Endothelial cell of umbilical vein (primary cell): ENCODE measurements around the gene CCM2. TPM values are rescaled to one million over a fixed set of nuclear protein-coding genes. Genes with fewer than 3 reads are reported as not detected.
A peak's percentile ranks its signal among the peaks of the same experiment; 100 is the strongest.

ENCODE experiments used
- BruUV-seq: library from RNA; stranded (reverse); fragments of 400-500 nt; replicated peaks from 2 replicates; lab custom pipeline; 2021; lab: Mats Ljungman, UMichigan
- CTCF ChIA-PET: fragments of 300-600, 350-600 bp; sonication (Branson Sonifier 250); formaldehyde crosslinking; loops from one replicate; lab custom pipeline; 2021; ENCODE audit warnings: antibody characterized with exemption, inconsistent platforms; lab: Charles Lee
- POLR2A ChIA-PET: fragments of 300-600, 350-600 bp; sonication (Branson Sonifier 250); formaldehyde crosslinking; loops from one replicate; lab custom pipeline; 2021; ENCODE audit warnings: antibody characterized with exemption, inconsistent platforms; lab: Charles Lee
- DNase-seq: peaks from one replicate; pipeline ENCODE4 v3.0.0-alpha.2; 2011; ENCODE audit warnings: low read depth, low spot score
- FAIRE-seq: peaks from 2 replicates; lab custom pipeline; 2011; peaks lifted over from hg19 to GRCh38; lab: Jason Lieb, UNC
- H2AFZ ChIP-seq: 2 replicates; pipeline ENCODE4 v1.6.0; 2012; ENCODE audit warnings: low read depth, low read length, control low read depth, inconsistent platforms
- H3K27ac ChIP-seq: 2 replicates; pipeline ENCODE4 v1.5.1; 2011; ENCODE audit warnings: low read depth, mild to moderate bottlenecking, control low read depth, low read length, moderate library complexity; ENCODE audit not compliant: insufficient read depth
- H3K27me3 ChIP-seq, 2 experiments: 2 replicates each; pipeline versions ENCODE4 v1.6.0 to v1.6.1; 2011; ENCODE audit warnings: low read length in 2 of 2, mixed read lengths in 1 of 2; ENCODE audit not compliant: control insufficient read depth in 2 of 2, insufficient read depth in 2 of 2
- H3K36me3 ChIP-seq, 2 experiments: 2 replicates in 1 of 2; 3 replicates in 1 of 2; pipeline ENCODE4 v1.5.1; 2011; ENCODE audit warnings: low read length in 2 of 2, mild to moderate bottlenecking in 1 of 2, moderate library complexity in 1 of 2; ENCODE audit not compliant: control insufficient read depth in 2 of 2, insufficient read depth in 2 of 2; ENCODE audit errors: extremely low read depth in 1 of 2
- H3K4me1 ChIP-seq: 3 replicates; pipeline ENCODE4 v1.5.1; 2011; ENCODE audit warnings: mild to moderate bottlenecking, low read length; ENCODE audit not compliant: control insufficient read depth, insufficient read depth; ENCODE audit errors: extremely low read depth
- H3K4me2 ChIP-seq: 2 replicates; pipeline ENCODE4 v1.6.1; 2011; ENCODE audit warnings: low read length, control low read depth, mixed read lengths; ENCODE audit not compliant: insufficient read depth
- H3K4me3 ChIP-seq, 3 experiments: fragments of 200-600 bp in 1 of 3; sonication (generic), shearing (Covaris generic) in 1 of 3; replicated peaks in 1 of 3; 2 replicates each; pipeline ENCODE4 v1.5.1; 2011 to 2016; ENCODE audit warnings: control low read depth in 3 of 3, low read length in 3 of 3, mild to moderate bottlenecking in 2 of 3, inconsistent platforms in 1 of 3, low read depth in 1 of 3, moderate library complexity in 1 of 3; ENCODE audit not compliant: insufficient read depth in 1 of 3
- H3K79me2 ChIP-seq: 2 replicates; pipeline ENCODE4 v1.6.0; 2012; ENCODE audit warnings: low read length, inconsistent platforms; ENCODE audit not compliant: control insufficient read depth, insufficient read depth
- H3K9ac ChIP-seq: replicated peaks from 2 replicates; pipeline ENCODE3; 2011; ENCODE audit warnings: low read length, control low read depth; ENCODE audit not compliant: insufficient read depth; ENCODE audit errors: extremely low read depth
- H3K9me1 ChIP-seq: replicated peaks from 3 replicates; pipeline ENCODE4 v1.6.0; 2011; ENCODE audit warnings: mild to moderate bottlenecking, low read length; ENCODE audit not compliant: control insufficient read depth, insufficient read depth; ENCODE audit errors: extremely low read depth
- H3K9me3 ChIP-seq: replicated peaks from 2 replicates; pipeline ENCODE4 v1.5.1; 2012; ENCODE audit warnings: low read length, inconsistent platforms; ENCODE audit not compliant: control insufficient read depth, insufficient read depth
- H4K20me1 ChIP-seq: replicated peaks from 2 replicates; pipeline ENCODE3; 2011; ENCODE audit warnings: mild to moderate bottlenecking, low read length; ENCODE audit not compliant: control insufficient read depth, insufficient read depth; ENCODE audit errors: extremely low read depth
- JUN ChIP-seq: IDR thresholded peaks from 2 replicates; pipeline ENCODE4 v1.6.1; 2011; ENCODE audit warnings: borderline replicate concordance, low read depth; ENCODE audit not compliant: insufficient read length, insufficient read depth
- POLR2AphosphoS5 ChIP-seq: IDR thresholded peaks from 2 replicates; pipeline ENCODE4 v1.6.1; 2012; ENCODE audit warnings: low read depth, mild to moderate bottlenecking, control low read depth, low read length, moderate library complexity; ENCODE audit not compliant: insufficient read depth
- dilution Hi-C: fragments of 300-500 bp; cut with MboI; formaldehyde crosslinking; loops from one replicate; pipeline ENCODE4 v1.15.0; 2019; ENCODE audit warnings: low sequenced_read_pairs; ENCODE audit not compliant: extremely low pct_ligation_motif_present
- intact Hi-C: fragments of 100-400 bp; cut with micrococcal nuclease; formaldehyde crosslinking; loops from one replicate; pipeline ENCODE4 v1.10.0; 2022
- polyA plus RNA-seq, 4 experiments: library from polyadenylated mRNA; depleted of rRNA in 3 of 4; stranded (reverse) in 3 of 4; unstranded in 1 of 4; fragments of >200 nt; gene quantifications; 2 replicates each; pipeline versions ENCODE4 v1.2.1 to v1.2.3, GENCODE V29; 2011 to 2012; ENCODE audit warnings: missing spikeins in 1 of 4
- total RNA-seq: library from RNA; stranded (reverse); gene quantifications from 2 replicates; pipeline ENCODE4 v1.2.3, GENCODE V29; 2021
- TF ChIP-seq, protein P1 (sequence below), 2 donors: IDR thresholded peaks; 1 replicate in 1 of 2; 2 replicates in 1 of 2; pipeline ENCODE4 v1.5.1; 2011; ENCODE audit warnings: low read length in 2 of 2, mild to moderate bottlenecking in 2 of 2, moderate library complexity in 2 of 2, control low read depth in 1 of 2, inconsistent platforms in 1 of 2, low read depth in 1 of 2; ENCODE audit not compliant: insufficient read depth in 1 of 2; ENCODE audit errors: extremely low read depth in 1 of 2

Gene CCM2
- total and polyA plus RNA-seq, 2 donors (not counting 3 experiments of a cell fraction or from before 2014, with no cell fraction given): 66.1 to 70.4 TPM

DNA sequence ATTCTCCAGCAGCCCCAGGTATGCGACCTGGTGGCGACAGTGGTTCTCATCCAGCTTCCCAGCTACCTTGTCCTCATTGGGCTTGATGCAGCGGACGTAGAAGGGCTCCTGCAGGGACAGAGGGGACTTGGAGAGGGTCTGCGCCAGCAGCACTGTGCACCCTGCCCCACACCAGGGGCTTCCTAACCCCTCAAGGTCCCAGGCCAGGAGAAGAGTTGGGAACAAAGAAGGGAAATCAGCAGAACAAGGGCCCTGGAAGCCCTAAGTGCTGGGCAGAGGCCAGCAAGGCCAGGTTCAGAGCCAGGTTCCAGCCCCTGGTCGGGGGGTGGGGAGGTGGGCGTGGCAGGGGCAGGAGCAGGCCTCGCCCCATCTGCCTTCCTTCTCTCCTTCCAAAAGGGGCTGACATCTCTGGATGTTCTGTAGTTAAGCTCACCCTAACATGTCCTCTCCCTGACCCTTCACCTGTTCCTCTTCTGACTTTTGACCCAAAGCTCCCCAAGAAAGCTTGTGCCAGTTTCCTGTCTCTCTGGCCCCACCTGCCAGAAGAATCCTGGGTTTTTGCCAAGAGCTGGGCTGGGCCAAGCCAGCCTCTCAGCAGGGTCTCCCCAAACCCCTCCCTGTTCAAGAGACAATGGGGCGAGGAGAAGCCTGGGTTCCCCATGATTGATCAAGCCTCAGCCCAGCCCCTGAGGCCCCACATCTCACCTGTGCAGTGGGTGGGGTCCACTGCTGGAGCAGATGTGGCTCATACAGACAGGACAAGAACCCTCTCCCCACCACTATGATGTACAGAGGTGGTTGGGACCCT, 33.1 kb upstream of the CCM2 start:
- Histone ChIP-seq H3K4me3 (no peak overlapping the region), H3K4me2 (no peak overlapping the region), H3K4me1 (peaks cover 3% of the 10 kb centered on the region), H3K79me2 (no peaks in the 10 kb centered on the region), H3K9me3 (no peaks in the 10 kb centered on the region), H3K9me1 (no peaks in the 10 kb centered on the region), H4K20me1 (no peaks in the 10 kb centered on the region), H3K27me3 (peaks cover 0 to 4% of the 10 kb centered on the region in 2 experiments), H3K9ac (no peak overlapping the region), H3K36me3 (no peaks in the 10 kb centered on the region), H2AFZ (no peak overlapping the region), H3K27ac (no peak overlapping the region)
- no peak for FAIRE-seq
- ChIA-PET CTCF (interaction anchor here (6.3 kb wide), 1 partner anchor 170 kb away, joined by 55 read pairs; no protein-coding TSS in a partner anchor), POLR2A (no interaction called here)
- no peak for TF ChIP-seq POLR2AphosphoS5
- BruUV-seq: no TSS peak
- intact Hi-C loops (loop anchor here (1.0 kb wide), 1 partner anchor 169 kb away; no protein-coding TSS in a partner anchor), dilution Hi-C loops (no loop called here)
- no peak for DNase-seq

DNA sequence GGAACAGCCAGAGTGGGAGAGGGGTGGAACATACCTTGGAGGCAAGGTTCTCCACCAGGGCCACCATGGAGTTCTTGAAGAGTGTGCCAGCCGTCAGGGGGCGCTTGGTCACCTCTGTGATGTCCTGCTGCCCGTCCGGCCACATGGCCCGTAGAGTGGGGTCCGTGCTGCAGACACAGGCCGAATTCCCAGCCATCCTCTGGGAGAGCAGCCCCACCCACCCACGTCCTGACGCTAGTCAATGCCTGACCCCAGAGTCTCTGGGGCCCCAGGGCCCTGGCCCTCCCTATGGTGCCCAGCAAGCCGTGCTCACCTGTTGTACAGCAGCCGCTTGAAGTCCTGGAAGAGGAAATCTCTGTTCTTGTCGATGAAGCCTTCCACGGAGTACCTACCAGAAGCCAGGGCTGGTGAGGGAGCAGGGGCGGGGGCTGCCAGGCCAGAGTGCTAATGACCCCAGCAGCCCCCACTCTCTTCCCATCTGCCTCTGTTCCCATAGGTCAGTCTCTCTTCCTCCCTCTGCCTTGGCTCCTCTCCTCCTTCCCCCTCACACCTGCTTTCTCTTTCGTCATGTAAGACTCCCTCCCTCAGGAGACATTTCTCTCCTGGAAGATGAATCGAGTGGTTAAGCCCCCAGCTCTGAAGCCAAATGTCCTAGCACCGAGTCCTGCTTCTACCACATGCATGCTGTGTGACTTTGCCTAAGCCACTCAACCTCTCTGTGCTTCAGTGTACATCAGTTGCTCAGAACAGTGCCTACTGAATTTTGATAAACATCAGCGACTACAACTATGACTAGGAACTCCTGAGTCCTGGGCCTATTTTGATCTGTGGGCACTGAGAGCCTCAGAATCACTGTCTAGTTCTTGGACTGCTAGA, 32.2 kb upstream of the CCM2 start:
- BruUV-seq: no TSS peak
- dilution Hi-C loops (no loop called here), intact Hi-C loops (loop anchor here (1.0 kb wide), 1 partner anchor 168 kb away; no protein-coding TSS in a partner anchor)
- Histone ChIP-seq H3K79me2 (no peaks in the 10 kb centered on the region), H3K4me1 (no peaks in the 10 kb centered on the region), H2AFZ (peak overlapping the region; percentile 38), H3K36me3 (no peaks in the 10 kb centered on the region), H3K9ac (no peak overlapping the region), H3K9me1 (no peaks in the 10 kb centered on the region), H3K9me3 (no peaks in the 10 kb centered on the region), H3K4me3 (no peak overlapping the region), H3K27ac (no peak overlapping the region), H4K20me1 (no peaks in the 10 kb centered on the region), H3K4me2 (no peak overlapping the region), H3K27me3 (no peaks in the 10 kb centered on the region)
- FAIRE-seq (peak; percentile 12), DNase-seq (peak; percentile 29)
- TF ChIP-seq JUN: no peak
- TF ChIP-seq, protein P1, sequence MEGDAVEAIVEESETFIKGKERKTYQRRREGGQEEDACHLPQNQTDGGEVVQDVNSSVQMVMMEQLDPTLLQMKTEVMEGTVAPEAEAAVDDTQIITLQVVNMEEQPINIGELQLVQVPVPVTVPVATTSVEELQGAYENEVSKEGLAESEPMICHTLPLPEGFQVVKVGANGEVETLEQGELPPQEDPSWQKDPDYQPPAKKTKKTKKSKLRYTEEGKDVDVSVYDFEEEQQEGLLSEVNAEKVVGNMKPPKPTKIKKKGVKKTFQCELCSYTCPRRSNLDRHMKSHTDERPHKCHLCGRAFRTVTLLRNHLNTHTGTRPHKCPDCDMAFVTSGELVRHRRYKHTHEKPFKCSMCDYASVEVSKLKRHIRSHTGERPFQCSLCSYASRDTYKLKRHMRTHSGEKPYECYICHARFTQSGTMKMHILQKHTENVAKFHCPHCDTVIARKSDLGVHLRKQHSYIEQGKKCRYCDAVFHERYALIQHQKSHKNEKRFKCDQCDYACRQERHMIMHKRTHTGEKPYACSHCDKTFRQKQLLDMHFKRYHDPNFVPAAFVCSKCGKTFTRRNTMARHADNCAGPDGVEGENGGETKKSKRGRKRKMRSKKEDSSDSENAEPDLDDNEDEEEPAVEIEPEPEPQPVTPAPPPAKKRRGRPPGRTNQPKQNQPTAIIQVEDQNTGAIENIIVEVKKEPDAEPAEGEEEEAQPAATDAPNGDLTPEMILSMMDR (IDR thresholded peaks at IDR 0.05; ENCODE audit: extremely low read depth in 1 of 2, insufficient read depth in 1 of 2, low read depth in 1 of 2, low read length in 2 of 2): peak in 1 of 2 donors; percentile 59
- CTCF ChIA-PET: interaction anchor here (6.3 kb wide), 1 partner anchor 169 kb away, joined by 55 read pairs; no protein-coding TSS in a partner anchor
- POLR2A ChIA-PET: no interaction called here
